SK-N-SH (cell line): ENCODE data around the gene NPC1L1. TPM values are rescaled to one million over a fixed set of nuclear protein-coding genes. Genes with fewer than 3 reads are reported as not detected.

Source experiments
- CTCF ChIA-PET: fragments of 300-600, 350-600 bp; formaldehyde crosslinking; extraction: SDS; loops from one replicate; lab custom pipeline; 2021; lab: Yijun Ruan, JAX
- POLR2A ChIA-PET: fragments of 350-600 bp; sonication (Branson Sonifier 250); formaldehyde crosslinking; extraction: SDS; loops from one replicate; lab custom pipeline; 2020; ENCODE audit warnings: antibody characterized with exemption, inconsistent platforms; lab: Yijun Ruan, JAX
- DNase-seq: peaks from one replicate; pipeline ENCODE4 v3.0.0; 2012
- H2AFZ ChIP-seq: fragments of 200-600 bp; sonication (generic); 2 replicates; pipeline ENCODE4 v1.8.1; 2016; ENCODE audit warnings: antibody characterized with exemption, mild to moderate bottlenecking, low read depth
- H3F3A ChIP-seq: fragments of 200-600 bp; sonication (generic); replicated peaks from 2 replicates; pipeline ENCODE3; 2016; ENCODE audit warnings: antibody characterized with exemption, mild to moderate bottlenecking; ENCODE audit not compliant: insufficient read depth
- H3K27ac ChIP-seq, 2 experiments: fragments of 200-500 bp in 1 of 2; fragments of 200-600 bp in 1 of 2; sonication (Bioruptor generic) in 1 of 2; sonication (generic), shearing (Covaris generic) in 1 of 2; 2 replicates each; pipeline versions ENCODE4 v1.5.1 to v1.6.1; 2014 to 2016; ENCODE audit warnings: low read depth in 2 of 2, inconsistent platforms in 1 of 2, low read length in 1 of 2, mild to moderate bottlenecking in 1 of 2, mixed read lengths in 1 of 2
- H3K27me3 ChIP-seq: fragments of 200-600 bp; sonication (generic), shearing (Covaris generic); 2 replicates; pipeline ENCODE4 v1.6.1; 2016; ENCODE audit warnings: mixed run types; ENCODE audit not compliant: insufficient read depth
- H3K36me3 ChIP-seq, 2 experiments: fragments of 200-500 bp in 1 of 2; fragments of 200-600 bp in 1 of 2; sonication (Bioruptor generic) in 1 of 2; sonication (generic) in 1 of 2; replicated peaks in 1 of 2; 2 replicates each; pipeline versions ENCODE3 to v1.5.1; 2014 to 2016; ENCODE audit warnings: low read length in 1 of 2, mild to moderate bottlenecking in 1 of 2; ENCODE audit not compliant: insufficient read depth in 2 of 2, control insufficient read depth in 1 of 2
- H3K4me1 ChIP-seq, 2 experiments: fragments of 200-500 bp in 1 of 2; fragments of 200-600 bp in 1 of 2; sonication (Bioruptor generic) in 1 of 2; sonication (generic), shearing (Covaris generic) in 1 of 2; 2 replicates each; pipeline versions ENCODE4 v1.5.1 to v1.6.1; 2014 to 2016; ENCODE audit warnings: low read depth in 1 of 2, low read length in 1 of 2, mixed run types in 1 of 2; ENCODE audit not compliant: insufficient read depth in 2 of 2, control insufficient read depth in 1 of 2
- H3K4me2 ChIP-seq: fragments of 200-600 bp; sonication (generic), shearing (Covaris generic); 2 replicates; pipeline ENCODE4 v1.6.1; 2017; ENCODE audit warnings: mixed run types
- H3K4me3 ChIP-seq, 2 experiments: fragments of 200-500 bp in 1 of 2; fragments of 200-600 bp in 1 of 2; sonication (Bioruptor generic) in 1 of 2; sonication (generic), shearing (Covaris generic) in 1 of 2; 2 replicates each; pipeline versions ENCODE4 v1.5.1 to v1.8.1; 2014 to 2016; ENCODE audit warnings: low read depth in 2 of 2, inconsistent platforms in 1 of 2, low read length in 1 of 2, mild to moderate bottlenecking in 1 of 2, mixed read lengths in 1 of 2, moderate library complexity in 1 of 2
- H3K79me2 ChIP-seq: fragments of 200-600 bp; sonication (generic); 2 replicates; pipeline ENCODE4 v1.8.1; 2017; ENCODE audit warnings: mild to moderate bottlenecking; ENCODE audit not compliant: insufficient read depth
- H3K9ac ChIP-seq: fragments of 200-600 bp; sonication (generic); 2 replicates; pipeline ENCODE4 v1.6.1; 2017; ENCODE audit warnings: mixed run types
- H3K9me2 ChIP-seq: fragments of 200-600 bp; sonication (generic); 2 replicates; pipeline ENCODE4 v1.6.1; 2017; ENCODE audit warnings: mixed run types
- H3K9me3 ChIP-seq: fragments of 200-600 bp; sonication (generic); 2 replicates; pipeline ENCODE4 v1.6.1; 2017; ENCODE audit warnings: mixed run types, mild to moderate bottlenecking, moderate library complexity
- H4K20me1 ChIP-seq: fragments of 200-600 bp; sonication (generic); 2 replicates; pipeline ENCODE4 v1.6.1; 2017; ENCODE audit warnings: mild to moderate bottlenecking, mixed run types; ENCODE audit not compliant: insufficient read depth
- ELF1 ChIP-seq: IDR thresholded peaks from 2 replicates; pipeline ENCODE4 v1.4.0; 2012
- EP300 ChIP-seq, 2 experiments: IDR thresholded peaks; 2 replicates each; pipeline versions ENCODE4 v1.4.0 to v1.6.1; 2012; ENCODE audit warnings: borderline replicate concordance in 1 of 2, low read depth in 1 of 2, low read length in 1 of 2
- EZH2phosphoT487 ChIP-seq: fragments of 200-600 bp; sonication (generic); IDR thresholded peaks from 2 replicates; pipeline ENCODE4 v1.6.1; 2017; ENCODE audit warnings: low read depth, mixed run types, mild to moderate bottlenecking, antibody characterized with exemption, moderate library complexity, borderline replicate concordance
- FOSL2 ChIP-seq: IDR thresholded peaks from 2 replicates; pipeline ENCODE4 v1.4.0; 2012; ENCODE audit warnings: low read depth, mild to moderate bottlenecking, moderate library complexity, borderline replicate concordance
- GABPA ChIP-seq: IDR thresholded peaks from 2 replicates; pipeline ENCODE4 v1.4.0; 2012; ENCODE audit warnings: low read depth, mild to moderate bottlenecking
- GATA2 ChIP-seq: sonication (generic); formaldehyde crosslinking; IDR thresholded peaks from 2 replicates; pipeline ENCODE4 v1.5.0; 2020; ENCODE audit warnings: mild to moderate bottlenecking, missing genetic modification reagents
- MEF2A ChIP-seq: IDR thresholded peaks from 2 replicates; pipeline ENCODE4 v1.4.0; 2012; ENCODE audit warnings: low read depth, borderline replicate concordance
- NFIC ChIP-seq: IDR thresholded peaks from 2 replicates; pipeline ENCODE4 v1.4.0; 2012; ENCODE audit warnings: borderline replicate concordance
- NRF1 ChIP-seq: IDR thresholded peaks from 2 replicates; pipeline ENCODE4 v1.6.1; 2012; ENCODE audit warnings: low read depth, mild to moderate bottlenecking, low read length
- RAD21 ChIP-seq: IDR thresholded peaks from 2 replicates; pipeline ENCODE4 v1.6.1; 2012; ENCODE audit warnings: mild to moderate bottlenecking, low read length
- RFX5 ChIP-seq: IDR thresholded peaks from 2 replicates; pipeline ENCODE4 v1.6.1; 2012; ENCODE audit warnings: mild to moderate bottlenecking, improper control_type of control experiment, low read length
- RXRA ChIP-seq: IDR thresholded peaks from 2 replicates; pipeline ENCODE4 v1.4.0; 2012; ENCODE audit warnings: low read depth, mild to moderate bottlenecking, borderline replicate concordance
- SIN3A ChIP-seq: IDR thresholded peaks from 2 replicates; pipeline ENCODE4 v1.6.1; 2012; ENCODE audit warnings: low read depth, mild to moderate bottlenecking, low read length, moderate library complexity, borderline replicate concordance
- TCF12 ChIP-seq: IDR thresholded peaks from 2 replicates; pipeline ENCODE4 v1.4.0; 2012
- YY1 ChIP-seq: IDR thresholded peaks from 2 replicates; pipeline ENCODE4 v1.4.0; 2012; ENCODE audit warnings: low read depth, mild to moderate bottlenecking
- WGBS: methylation state at CpG from one replicate; pipeline ENCODE4 v1.1.6; 2017; ENCODE audit warnings: low lambda C conversion rate; 5-methylcytosine and 5-hydroxymethylcytosine counted together
- polyA plus RNA-seq, 3 experiments: library from polyadenylated mRNA; depleted of rRNA; stranded (reverse); fragments of >200 nt; gene quantifications; 2 replicates each; pipeline ENCODE4 v1.2.3, GENCODE V29; 2012
- TF ChIP-seq, protein P1 (sequence below): IDR thresholded peaks from 2 replicates; pipeline ENCODE4 v1.6.1; 2012; ENCODE audit warnings: mild to moderate bottlenecking, low read depth, low read length, moderate library complexity
- TF ChIP-seq, protein P2 (sequence below): fragments of 200-600 bp; sonication (generic); IDR thresholded peaks from 2 replicates; pipeline ENCODE4 v1.6.1; 2017; ENCODE audit warnings: antibody characterized with exemption, mild to moderate bottlenecking, moderate library complexity
- TF ChIP-seq, protein P3 (sequence below): fragments of 150-350 bp; IDR thresholded peaks from 2 replicates; pipeline ENCODE4 v1.6.1; 2017; ENCODE audit warnings: antibody characterized with exemption, low read length, low read depth, borderline replicate concordance
- TF ChIP-seq, protein P4 (sequence below): IDR thresholded peaks from 2 replicates; pipeline ENCODE4 v1.4.0; 2012; ENCODE audit warnings: low read depth
- TF ChIP-seq, protein P5 (sequence below): fragments of 150-350 bp; IDR thresholded peaks from 2 replicates; pipeline ENCODE4 v1.6.1; 2016; ENCODE audit warnings: mild to moderate bottlenecking, low read depth, low read length
- TF ChIP-seq, protein P6 (sequence below): IDR thresholded peaks from 2 replicates; pipeline ENCODE4; 2012

The NPC1L1 gene
- polyA plus RNA-seq, 1 of the 3 experiments (the other 2 are of a cell fraction), result not detected

DNA sequence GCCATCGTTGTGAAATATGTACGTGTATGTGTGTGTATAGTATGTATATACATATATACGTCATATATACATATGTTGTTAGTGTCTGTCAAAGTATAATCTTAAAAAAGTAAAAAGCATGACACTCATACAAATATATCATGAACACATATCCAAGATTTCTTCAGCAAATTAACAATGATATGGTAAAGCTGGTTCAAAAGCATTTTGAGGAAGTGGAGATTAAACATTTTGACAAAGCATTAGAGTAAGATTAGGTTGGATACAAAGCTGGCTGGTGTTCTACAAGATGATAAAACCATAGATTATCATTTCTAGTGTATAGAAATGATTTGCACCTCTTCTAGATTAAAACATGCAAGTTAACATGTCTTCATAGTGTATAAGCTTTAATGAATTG is 49.9 kb downstream of the NPC1L1 start (continued):
- TF ChIP-seq, protein P1, sequence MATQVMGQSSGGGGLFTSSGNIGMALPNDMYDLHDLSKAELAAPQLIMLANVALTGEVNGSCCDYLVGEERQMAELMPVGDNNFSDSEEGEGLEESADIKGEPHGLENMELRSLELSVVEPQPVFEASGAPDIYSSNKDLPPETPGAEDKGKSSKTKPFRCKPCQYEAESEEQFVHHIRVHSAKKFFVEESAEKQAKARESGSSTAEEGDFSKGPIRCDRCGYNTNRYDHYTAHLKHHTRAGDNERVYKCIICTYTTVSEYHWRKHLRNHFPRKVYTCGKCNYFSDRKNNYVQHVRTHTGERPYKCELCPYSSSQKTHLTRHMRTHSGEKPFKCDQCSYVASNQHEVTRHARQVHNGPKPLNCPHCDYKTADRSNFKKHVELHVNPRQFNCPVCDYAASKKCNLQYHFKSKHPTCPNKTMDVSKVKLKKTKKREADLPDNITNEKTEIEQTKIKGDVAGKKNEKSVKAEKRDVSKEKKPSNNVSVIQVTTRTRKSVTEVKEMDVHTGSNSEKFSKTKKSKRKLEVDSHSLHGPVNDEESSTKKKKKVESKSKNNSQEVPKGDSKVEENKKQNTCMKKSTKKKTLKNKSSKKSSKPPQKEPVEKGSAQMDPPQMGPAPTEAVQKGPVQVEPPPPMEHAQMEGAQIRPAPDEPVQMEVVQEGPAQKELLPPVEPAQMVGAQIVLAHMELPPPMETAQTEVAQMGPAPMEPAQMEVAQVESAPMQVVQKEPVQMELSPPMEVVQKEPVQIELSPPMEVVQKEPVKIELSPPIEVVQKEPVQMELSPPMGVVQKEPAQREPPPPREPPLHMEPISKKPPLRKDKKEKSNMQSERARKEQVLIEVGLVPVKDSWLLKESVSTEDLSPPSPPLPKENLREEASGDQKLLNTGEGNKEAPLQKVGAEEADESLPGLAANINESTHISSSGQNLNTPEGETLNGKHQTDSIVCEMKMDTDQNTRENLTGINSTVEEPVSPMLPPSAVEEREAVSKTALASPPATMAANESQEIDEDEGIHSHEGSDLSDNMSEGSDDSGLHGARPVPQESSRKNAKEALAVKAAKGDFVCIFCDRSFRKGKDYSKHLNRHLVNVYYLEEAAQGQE, result no peak

DNA sequence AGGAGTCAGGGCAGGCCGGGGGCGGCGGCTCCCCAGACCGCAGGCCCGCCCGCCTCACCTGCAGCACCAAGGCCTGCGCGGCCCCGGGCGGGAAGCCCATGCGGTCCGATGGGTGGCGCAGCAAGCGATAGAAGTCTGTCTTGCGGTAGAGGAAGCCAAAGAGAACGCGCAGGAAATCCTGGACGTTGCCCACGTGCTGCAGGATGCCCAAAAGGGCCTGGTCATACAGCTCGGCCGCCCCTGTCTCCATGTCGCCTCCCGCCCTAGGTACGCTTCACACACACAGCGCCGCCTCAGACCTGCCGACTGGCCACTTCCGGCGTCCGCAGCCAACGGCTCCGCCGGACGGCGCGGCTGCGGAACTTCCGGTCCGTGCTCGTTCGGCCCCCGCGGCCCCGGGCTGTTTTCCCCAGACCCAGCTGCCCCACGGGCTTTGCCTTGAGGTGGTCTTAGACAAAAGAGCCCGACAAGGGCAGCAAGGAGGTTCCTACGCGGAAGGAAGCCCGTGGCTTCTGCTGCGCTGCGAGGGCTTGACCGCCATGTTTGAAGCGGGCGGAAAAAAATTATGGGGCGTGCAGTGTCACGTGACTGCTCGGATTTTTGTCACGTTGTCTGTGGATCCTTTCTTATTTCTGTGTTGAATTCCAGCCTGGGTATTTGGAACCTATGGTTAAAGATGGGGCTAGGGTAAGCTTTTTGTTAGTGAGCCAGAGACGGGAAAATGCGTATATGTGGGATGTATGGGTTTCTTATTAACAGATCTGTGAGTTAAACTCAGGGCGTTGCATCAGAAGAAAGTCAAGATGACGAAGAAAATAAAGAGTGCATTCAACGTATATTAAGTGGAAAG is 50.6 kb downstream of the NPC1L1 start, which contains the start of gene NUDCD3:
Gene NUDCD3 (minus strand): TSS at position 308 of the 850 bp plus-strand sequence. CDS start 58 bp downstream, at position 250.
- Histone ChIP-seq H2AFZ (peak within 1 kb of the TSS; percentile 98), H3K4me1 (peaks cover 10 to 22% of the 10 kb centered on the region in 2 experiments; a peak in 3 of 4 replicates), H3K9me2 (no peaks in the 10 kb centered on the region), H3K4me3 (peak within 1 kb of the TSS; percentile 96 to 98), H3K36me3 (peaks cover 11 to 15% of the 10 kb centered on the region in 2 experiments), H4K20me1 (no peaks in the 10 kb centered on the region), H3K27ac (peak within 1 kb of the TSS; percentile 98 to 99), H3K9me3 (no peaks in the 10 kb centered on the region), H3K4me2 (peak within 1 kb of the TSS; percentile 83), H3K27me3 (no peaks in the 10 kb centered on the region), H3K9ac (peak within 1 kb of the TSS; percentile 95), H3K79me2 (peaks cover 48% of the 10 kb centered on the region), H3F3A (no peaks in the 10 kb centered on the region)
- WGBS, result under 1% methylated on average over 34 of the region's 63 CpGs
- ChIA-PET POLR2A (interaction anchor here (0.6 to 2.7 kb wide), 13 partner anchors 11 to 369 kb away, joined by 3 to 12 read pairs (median 4); partner anchors contain the start of genes DDX56 and YKT6), CTCF (interaction anchor here (0.6 to 4.7 kb wide), 15 partner anchors 11 to 387 kb away, joined by 3 to 27 read pairs (median 5); partner anchors contain the start of gene DDX56)
- peak; percentile 97 for DNase-seq
- TF ChIP-seq, protein P2, sequence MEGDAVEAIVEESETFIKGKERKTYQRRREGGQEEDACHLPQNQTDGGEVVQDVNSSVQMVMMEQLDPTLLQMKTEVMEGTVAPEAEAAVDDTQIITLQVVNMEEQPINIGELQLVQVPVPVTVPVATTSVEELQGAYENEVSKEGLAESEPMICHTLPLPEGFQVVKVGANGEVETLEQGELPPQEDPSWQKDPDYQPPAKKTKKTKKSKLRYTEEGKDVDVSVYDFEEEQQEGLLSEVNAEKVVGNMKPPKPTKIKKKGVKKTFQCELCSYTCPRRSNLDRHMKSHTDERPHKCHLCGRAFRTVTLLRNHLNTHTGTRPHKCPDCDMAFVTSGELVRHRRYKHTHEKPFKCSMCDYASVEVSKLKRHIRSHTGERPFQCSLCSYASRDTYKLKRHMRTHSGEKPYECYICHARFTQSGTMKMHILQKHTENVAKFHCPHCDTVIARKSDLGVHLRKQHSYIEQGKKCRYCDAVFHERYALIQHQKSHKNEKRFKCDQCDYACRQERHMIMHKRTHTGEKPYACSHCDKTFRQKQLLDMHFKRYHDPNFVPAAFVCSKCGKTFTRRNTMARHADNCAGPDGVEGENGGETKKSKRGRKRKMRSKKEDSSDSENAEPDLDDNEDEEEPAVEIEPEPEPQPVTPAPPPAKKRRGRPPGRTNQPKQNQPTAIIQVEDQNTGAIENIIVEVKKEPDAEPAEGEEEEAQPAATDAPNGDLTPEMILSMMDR, result peak; percentile 47
- TF ChIP-seq, protein P3, sequence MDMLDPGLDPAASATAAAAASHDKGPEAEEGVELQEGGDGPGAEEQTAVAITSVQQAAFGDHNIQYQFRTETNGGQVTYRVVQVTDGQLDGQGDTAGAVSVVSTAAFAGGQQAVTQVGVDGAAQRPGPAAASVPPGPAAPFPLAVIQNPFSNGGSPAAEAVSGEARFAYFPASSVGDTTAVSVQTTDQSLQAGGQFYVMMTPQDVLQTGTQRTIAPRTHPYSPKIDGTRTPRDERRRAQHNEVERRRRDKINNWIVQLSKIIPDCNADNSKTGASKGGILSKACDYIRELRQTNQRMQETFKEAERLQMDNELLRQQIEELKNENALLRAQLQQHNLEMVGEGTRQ, result peak; percentile 92
- no peak for TF ChIP-seq RFX5
- TF ChIP-seq GABPA, result peak; percentile 97
- no peak for TF ChIP-seq RAD21
- TF ChIP-seq, protein P4, sequence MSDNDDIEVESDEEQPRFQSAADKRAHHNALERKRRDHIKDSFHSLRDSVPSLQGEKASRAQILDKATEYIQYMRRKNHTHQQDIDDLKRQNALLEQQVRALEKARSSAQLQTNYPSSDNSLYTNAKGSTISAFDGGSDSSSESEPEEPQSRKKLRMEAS, result peak; percentile 95
- peak; percentile 100 for TF ChIP-seq YY1
- TF ChIP-seq FOSL2, result no peak
- TF ChIP-seq SIN3A, result 0 out of 2 replicates have a peak, but pooled peaks have one; percentile 90
- TF ChIP-seq EP300 (IDR thresholded peaks at IDR 0.05; ENCODE audit: borderline replicate concordance in 1 of 2, low read depth in 1 of 2, low read length in 1 of 2), result peak in 1 of 2 experiments; percentile 3; a peak in 1 of 4 replicates
- peak; percentile 34; the same call in 1 of the 2 replicates for TF ChIP-seq NFIC
- TF ChIP-seq EZH2phosphoT487, result no peak
- TF ChIP-seq, protein P5, sequence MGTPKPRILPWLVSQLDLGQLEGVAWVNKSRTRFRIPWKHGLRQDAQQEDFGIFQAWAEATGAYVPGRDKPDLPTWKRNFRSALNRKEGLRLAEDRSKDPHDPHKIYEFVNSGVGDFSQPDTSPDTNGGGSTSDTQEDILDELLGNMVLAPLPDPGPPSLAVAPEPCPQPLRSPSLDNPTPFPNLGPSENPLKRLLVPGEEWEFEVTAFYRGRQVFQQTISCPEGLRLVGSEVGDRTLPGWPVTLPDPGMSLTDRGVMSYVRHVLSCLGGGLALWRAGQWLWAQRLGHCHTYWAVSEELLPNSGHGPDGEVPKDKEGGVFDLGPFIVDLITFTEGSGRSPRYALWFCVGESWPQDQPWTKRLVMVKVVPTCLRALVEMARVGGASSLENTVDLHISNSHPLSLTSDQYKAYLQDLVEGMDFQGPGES, result 0 out of 2 replicates have a peak, but pooled peaks have one; percentile 10
- TF ChIP-seq MEF2A, result no peak
- no peak for TF ChIP-seq RXRA
- TF ChIP-seq NRF1, result no peak
- peak; percentile 15; the same call in 1 of the 2 replicates for TF ChIP-seq TCF12
- no peak for TF ChIP-seq GATA2
- peak; percentile 99 for TF ChIP-seq ELF1
- TF ChIP-seq, protein P6, sequence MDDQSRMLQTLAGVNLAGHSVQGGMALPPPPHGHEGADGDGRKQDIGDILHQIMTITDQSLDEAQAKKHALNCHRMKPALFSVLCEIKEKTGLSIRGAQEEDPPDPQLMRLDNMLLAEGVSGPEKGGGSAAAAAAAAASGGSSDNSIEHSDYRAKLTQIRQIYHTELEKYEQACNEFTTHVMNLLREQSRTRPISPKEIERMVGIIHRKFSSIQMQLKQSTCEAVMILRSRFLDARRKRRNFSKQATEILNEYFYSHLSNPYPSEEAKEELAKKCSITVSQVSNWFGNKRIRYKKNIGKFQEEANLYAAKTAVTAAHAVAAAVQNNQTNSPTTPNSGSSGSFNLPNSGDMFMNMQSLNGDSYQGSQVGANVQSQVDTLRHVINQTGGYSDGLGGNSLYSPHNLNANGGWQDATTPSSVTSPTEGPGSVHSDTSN, result no peak; the same call in 1 of the 2 replicates
